Gastroesophageal sphincter (tissue), 4 donors: ENCODE measurements around the gene TSSK2. TPM values are rescaled to one million over a fixed set of nuclear protein-coding genes. Genes with fewer than 3 reads are reported as not detected.

Source experiments
- ATAC-seq: fragments of 150-250 bp; one replicate; pipeline ENCODE4 v1.9.1; 2016; ENCODE audit warnings: mild to moderate bottlenecking, moderate library complexity
- H3K27ac ChIP-seq, 4 donors: fragments of 200-600 bp; sonication (generic) in 3 of 4; 1 replicate in 3 of 4; 2 replicates in 1 of 4; pipeline ENCODE4 v1.5.1; 2016 to 2019
- H3K27me3 ChIP-seq: fragments of 200-600 bp; sonication (generic); one replicate; pipeline ENCODE4 v1.5.1; 2019
- H3K36me3 ChIP-seq, 2 donors: fragments of 200-600 bp; sonication (generic); one replicate each; pipeline ENCODE4 v1.5.1; 2019; ENCODE audit warnings: control low read depth in 1 of 2
- H3K4me1 ChIP-seq, 3 donors: fragments of 200-600 bp; sonication (generic); 1 replicate in 2 of 3; 2 replicates in 1 of 3; pipeline ENCODE4 v1.5.1; 2016 to 2019; ENCODE audit warnings: control low read depth in 2 of 3
- H3K4me3 ChIP-seq, 2 donors: fragments of 200-600 bp; sonication (generic); one replicate each; pipeline ENCODE4 v1.5.1; 2019; ENCODE audit warnings: mild to moderate bottlenecking in 1 of 2, moderate library complexity in 1 of 2
- H3K9me3 ChIP-seq, 3 donors: fragments of 200-600 bp; sonication (generic); one replicate each; pipeline ENCODE4 v1.5.1; 2017 to 2019; ENCODE audit warnings: control low read depth in 2 of 3
- CTCF ChIP-seq, 4 experiments: fragments of 200-600 bp in 2 of 4; fragments of 450-650 bp in 2 of 4; sonication (generic) in 1 of 4; IDR thresholded peaks; one replicate each; pipeline ENCODE4 v1.5.1; 2017 to 2019; ENCODE audit warnings: antibody characterized with exemption in 4 of 4, mild to moderate bottlenecking in 2 of 4, moderate library complexity in 2 of 4
- EP300 ChIP-seq: sonication (generic); formaldehyde crosslinking; IDR thresholded peaks from one replicate; pipeline ENCODE4 v1.6.1; 2017; ENCODE audit warnings: antibody characterized with exemption, mild to moderate bottlenecking
- POLR2A ChIP-seq, 2 donors: fragments of 450-650 bp; IDR thresholded peaks; one replicate each; pipeline ENCODE4 v1.6.1; 2017; ENCODE audit warnings: antibody characterized with exemption in 2 of 2, mild to moderate bottlenecking in 2 of 2, moderate library complexity in 1 of 2
- POLR2AphosphoS5 ChIP-seq: sonication (generic); formaldehyde crosslinking; IDR thresholded peaks from one replicate; pipeline ENCODE4 v1.6.1; 2017; ENCODE audit warnings: antibody characterized with exemption
- WGBS, 2 donors: methylation state at CpG; one replicate each; pipeline ENCODE4 v1.1.5; 2018; ENCODE audit warnings: low coverage in 1 of 2; 5-methylcytosine and 5-hydroxymethylcytosine counted together
- total RNA-seq, 4 donors: library from RNA; depleted of rRNA; stranded (reverse); fragments of >200 nt; gene quantifications; one replicate each; pipeline ENCODE4 v1.1.0, GENCODE V29; 2016

TSSK2 gene
- total RNA-seq, 4 donors from 2014 or later = 0.13 TPM; not detected in 3

DNA sequence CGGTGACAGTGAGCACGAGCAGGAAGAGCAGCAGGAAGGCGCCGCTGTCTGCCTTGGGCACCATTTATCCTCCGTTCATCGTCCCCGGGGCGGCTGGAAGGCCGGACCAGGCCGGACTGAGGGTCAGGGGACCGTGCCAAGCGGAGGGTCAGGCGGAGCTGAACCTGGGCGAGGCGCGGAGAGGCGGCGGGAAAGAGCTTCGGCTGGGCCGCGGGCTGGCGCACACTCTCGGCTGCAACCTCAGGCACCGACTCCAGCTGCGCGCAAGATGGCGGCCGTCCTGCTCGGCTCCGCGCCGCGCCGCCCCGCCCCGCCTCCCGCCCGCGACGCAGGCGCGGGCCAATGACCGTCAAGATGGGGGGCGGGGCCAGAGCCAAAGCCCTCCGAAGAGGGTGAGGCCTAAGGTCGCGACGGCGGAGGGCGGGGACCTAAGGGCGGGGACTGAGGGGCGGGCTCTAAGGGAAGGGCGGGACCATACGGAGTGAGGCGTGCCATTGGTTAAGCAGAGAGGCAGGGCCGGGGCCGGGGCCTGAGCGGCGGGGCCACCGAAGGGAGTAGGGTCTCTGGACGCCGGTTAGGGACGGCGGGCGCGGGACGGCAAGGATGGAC is 8.9 kb upstream of the TSSK2 start, which contains the start of gene DGCR2:
Gene DGCR2, minus strand, starts transcription at position 270 of the 609 bp plus-strand sequence. Its CDS starts 206 bp downstream, at position 64.
- TF ChIP-seq EP300 (no peak), POLR2A (IDR thresholded peaks at IDR 0.05) (peak; percentile 82 to 83), POLR2AphosphoS5 (peak; percentile 75)
- Histone ChIP-seq H3K27me3 (no peaks in the 10 kb centered on the region), H3K27ac (peak within 1 kb of the TSS; percentile 77 to 97 (median 92)), H3K36me3 (no peaks in the 10 kb centered on the region), H3K9me3 (no peaks in the 10 kb centered on the region), H3K4me1 (peaks cover 0 to 52% (median 22%) of the 10 kb centered on the region in 3 donors), H3K4me3 (peak within 1 kb of the TSS; percentile 70 to 87)
- 0% methylated on average over 8 of the region's 67 CpGs; no CpG with 5 or more reads in 1 of the 2 donors for WGBS, 2 donors
- peak; percentile 97 for ATAC-seq

GRCh38 chr22:19122752-19123492 is 8.2 kb upstream of the TSSK2 start:
- ATAC-seq = peak; percentile 34
- WGBS, 2 donors = 24 to 30% methylated on average over 9 to 14 of the region's 27 CpGs

DNA sequence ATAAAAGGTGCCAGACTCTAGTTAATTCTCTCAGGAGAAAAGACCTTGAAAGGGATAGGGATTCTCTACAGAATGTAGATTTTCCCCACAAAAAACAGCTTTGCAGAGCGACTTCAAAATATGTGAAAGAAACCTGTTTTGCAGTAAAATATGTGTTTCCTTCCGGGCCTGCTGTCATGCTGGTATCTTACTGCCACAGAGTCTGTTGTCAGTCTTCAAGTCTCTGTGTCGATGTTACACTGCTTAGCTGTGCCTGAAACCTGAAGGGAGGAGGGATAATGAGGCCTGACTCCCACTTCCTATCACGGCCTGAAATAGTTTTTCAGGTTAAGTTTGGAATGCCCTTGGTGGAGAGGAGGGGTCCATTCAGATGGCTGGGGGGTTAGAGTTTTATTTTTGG is 7.2 kb upstream of the TSSK2 start:
- H3K4me3 ChIP-seq = no peak overlapping the region
- ATAC-seq = no peak
- TF ChIP-seq EP300 (no peak), POLR2A (IDR thresholded peaks at IDR 0.05) (no peak), CTCF (IDR thresholded peaks at IDR 0.05) (no peak), POLR2AphosphoS5 (no peak)
- 93 to 94% methylated on average over 4 of the region's 4 CpGs for WGBS, 2 donors
- no peaks in the 10 kb centered on the region for H3K9me3 ChIP-seq
- H3K27me3 ChIP-seq = no peaks in the 10 kb centered on the region
- peaks cover 0 to 36% (median 20%) of the 10 kb centered on the region in 3 donors for H3K4me1 ChIP-seq
- no peaks in the 10 kb centered on the region for H3K36me3 ChIP-seq
- no peak overlapping the region for H3K27ac ChIP-seq

More at GRCh38 chr22:19122752-19123492, 8.2 kb upstream of the TSSK2 start:
- Histone ChIP-seq H3K27ac (peak overlapping the region; percentile 54 to 97 (median 92)), H3K4me3 (peak overlapping the region; percentile 42 to 87), H3K4me1 (peaks cover 0 to 46% (median 21%) of the 10 kb centered on the region in 3 donors), H3K36me3 (no peaks in the 10 kb centered on the region), H3K27me3 (no peaks in the 10 kb centered on the region), H3K9me3 (no peaks in the 10 kb centered on the region)
- TF ChIP-seq POLR2AphosphoS5 (no peak), EP300 (no peak)

DNA sequence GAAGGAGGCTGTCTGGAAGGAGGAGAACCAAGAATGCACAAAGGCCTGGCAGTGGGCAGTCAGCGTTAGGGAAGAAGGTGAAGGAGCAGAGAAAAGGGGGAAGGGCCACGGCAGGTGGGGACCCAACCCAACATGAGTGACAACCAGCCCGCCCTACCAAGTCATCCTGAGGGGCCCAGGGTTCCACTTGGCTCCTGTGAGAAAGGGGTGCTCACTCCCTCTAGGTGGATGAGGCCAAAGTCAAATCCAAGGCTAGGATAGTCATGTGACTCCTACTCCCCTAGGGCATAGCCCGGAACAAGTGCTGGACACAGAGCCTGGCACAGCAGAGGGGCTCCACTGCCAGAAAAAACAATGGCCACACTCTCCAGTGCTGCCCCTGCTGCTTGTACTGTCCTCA is 6.7 kb upstream of the TSSK2 start:
- no peak overlapping the region for H3K4me3 ChIP-seq
- ATAC-seq = no peak
- 83% methylated on average over 2 of the region's 4 CpGs; no CpG with 5 or more reads in 1 of the 2 donors for WGBS, 2 donors
- no peak overlapping the region for H3K27ac ChIP-seq
- H3K4me1 ChIP-seq = peaks cover 0 to 31% (median 19%) of the 10 kb centered on the region in 3 donors
- no peaks in the 10 kb centered on the region for H3K27me3 ChIP-seq
- no peaks in the 10 kb centered on the region for H3K36me3 ChIP-seq
- H3K9me3 ChIP-seq = no peaks in the 10 kb centered on the region
- TF ChIP-seq POLR2AphosphoS5 (no peak), POLR2A (IDR thresholded peaks at IDR 0.05) (no peak), CTCF (IDR thresholded peaks at IDR 0.05) (no peak), EP300 (no peak)

DNA sequence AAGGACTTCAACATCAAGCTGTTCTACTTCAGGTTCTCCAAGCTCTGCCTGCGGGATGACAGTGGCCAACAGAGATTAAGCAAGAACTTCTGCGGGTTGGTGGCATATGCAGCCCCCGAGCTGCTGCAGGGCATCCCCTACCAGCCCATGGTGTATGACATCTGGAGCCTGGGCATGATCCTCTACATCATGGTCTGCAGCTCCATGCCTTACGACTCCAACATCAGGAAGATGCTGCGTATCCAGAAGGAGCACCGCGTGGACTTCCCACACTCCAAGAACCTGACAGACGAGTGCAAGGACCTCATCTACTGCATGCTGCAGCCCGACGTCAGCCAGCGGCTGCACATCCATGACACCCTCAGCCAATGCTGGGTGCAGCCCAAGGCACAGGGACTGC is 6.1 kb upstream of the TSSK2 start:
- ATAC-seq = no peak
- no peaks in the 10 kb centered on the region for H3K27me3 ChIP-seq
- H3K27ac ChIP-seq = no peak overlapping the region
- no peak for TF ChIP-seq POLR2A (IDR thresholded peaks at IDR 0.05)
- WGBS, 2 donors = 93% methylated on average over 3 of the region's 11 CpGs; no CpG with 5 or more reads in 1 of the 2 donors
- no peaks in the 10 kb centered on the region for H3K36me3 ChIP-seq
- H3K4me1 ChIP-seq = peaks cover 0 to 25% (median 15%) of the 10 kb centered on the region in 3 donors
- no peaks in the 10 kb centered on the region for H3K9me3 ChIP-seq
- H3K4me3 ChIP-seq = no peak overlapping the region

DNA sequence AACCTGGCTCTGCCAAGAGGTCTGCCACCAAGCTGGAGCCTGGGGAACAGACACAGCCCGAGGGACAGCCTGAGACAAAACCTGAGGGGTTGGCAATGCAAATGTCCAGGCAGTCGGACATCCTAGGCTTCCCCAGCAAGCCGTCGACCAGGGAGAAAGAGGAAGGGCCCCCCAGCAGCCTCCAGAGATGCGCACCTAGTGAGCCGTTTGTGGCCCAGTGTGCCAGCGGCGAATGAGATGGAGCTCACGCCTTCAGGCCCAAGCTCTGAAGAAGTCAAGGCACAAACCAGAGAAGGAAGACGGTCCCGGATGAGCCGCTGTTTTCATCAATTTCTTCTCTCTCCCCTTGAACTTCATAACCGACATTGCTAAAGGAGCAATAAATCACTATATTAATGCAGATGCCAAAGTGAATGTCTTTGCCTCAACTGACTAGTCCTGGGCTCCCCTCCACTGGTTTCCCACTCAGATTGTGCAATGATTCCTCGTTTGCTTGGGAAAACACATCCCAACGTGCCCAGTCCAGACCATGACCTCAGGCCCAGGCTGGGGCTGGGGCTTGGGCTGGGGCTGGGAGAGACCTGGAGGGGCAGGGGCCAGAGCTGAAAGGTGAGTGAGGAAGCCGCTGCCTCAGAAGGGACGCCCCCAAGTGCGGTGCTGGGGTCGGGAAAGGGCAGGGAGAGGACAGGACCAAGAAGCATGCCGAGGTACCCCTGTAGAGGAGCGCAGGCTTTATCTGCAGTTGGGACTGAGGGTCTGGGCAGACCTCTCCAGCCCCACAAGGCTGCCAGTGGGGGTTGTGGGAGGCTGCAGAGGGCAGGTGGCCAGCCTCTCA is 5.4 kb upstream of the TSSK2 start:
- Histone ChIP-seq H3K27ac (no peak overlapping the region), H3K4me3 (no peak overlapping the region), H3K9me3 (no peaks in the 10 kb centered on the region), H3K4me1 (peaks cover 0 to 18% (median 8%) of the 10 kb centered on the region in 3 donors), H3K36me3 (no peaks in the 10 kb centered on the region), H3K27me3 (no peaks in the 10 kb centered on the region)
- 69 to 80% methylated on average over 5 to 7 of the region's 21 CpGs for WGBS, 2 donors
- ATAC-seq = no peak
- TF ChIP-seq EP300 (no peak), POLR2AphosphoS5 (no peak), POLR2A (IDR thresholded peaks at IDR 0.05) (no peak), CTCF (IDR thresholded peaks at IDR 0.05) (no peak)
